Endothelial cell of umbilical vein (primary cell): Measurements from ENCODE around the gene CRY2. TPM values are rescaled to one million over a fixed set of nuclear protein-coding genes. Genes with fewer than 3 reads are reported as not detected.

Source experiments
- BruUV-seq: library from RNA; stranded (reverse); fragments of 400-500 nt; replicated peaks from 2 replicates; lab custom pipeline; 2021; lab: Mats Ljungman, UMichigan
- CTCF ChIA-PET: fragments of 300-600, 350-600 bp; sonication (Branson Sonifier 250); formaldehyde crosslinking; loops from one replicate; lab custom pipeline; 2021; ENCODE audit warnings: antibody characterized with exemption, inconsistent platforms; lab: Charles Lee
- POLR2A ChIA-PET: fragments of 300-600, 350-600 bp; sonication (Branson Sonifier 250); formaldehyde crosslinking; loops from one replicate; lab custom pipeline; 2021; ENCODE audit warnings: antibody characterized with exemption, inconsistent platforms; lab: Charles Lee
- DNase-seq: peaks from one replicate; pipeline ENCODE4 v3.0.0-alpha.2; 2011; ENCODE audit warnings: low read depth, low spot score
- FAIRE-seq: peaks from 2 replicates; lab custom pipeline; 2011; peaks lifted over from hg19 to GRCh38; lab: Jason Lieb, UNC
- H2AFZ ChIP-seq: 2 replicates; pipeline ENCODE4 v1.6.0; 2012; ENCODE audit warnings: low read depth, low read length, control low read depth, inconsistent platforms
- H3K27ac ChIP-seq: 2 replicates; pipeline ENCODE4 v1.5.1; 2011; ENCODE audit warnings: low read depth, mild to moderate bottlenecking, control low read depth, low read length, moderate library complexity; ENCODE audit not compliant: insufficient read depth
- H3K27me3 ChIP-seq, 2 experiments: 2 replicates each; pipeline versions ENCODE4 v1.6.0 to v1.6.1; 2011; ENCODE audit warnings: low read length in 2 of 2, mixed read lengths in 1 of 2; ENCODE audit not compliant: control insufficient read depth in 2 of 2, insufficient read depth in 2 of 2
- H3K36me3 ChIP-seq, 2 experiments: 2 replicates in 1 of 2; 3 replicates in 1 of 2; pipeline ENCODE4 v1.5.1; 2011; ENCODE audit warnings: low read length in 2 of 2, mild to moderate bottlenecking in 1 of 2, moderate library complexity in 1 of 2; ENCODE audit not compliant: control insufficient read depth in 2 of 2, insufficient read depth in 2 of 2; ENCODE audit errors: extremely low read depth in 1 of 2
- H3K4me1 ChIP-seq: 3 replicates; pipeline ENCODE4 v1.5.1; 2011; ENCODE audit warnings: mild to moderate bottlenecking, low read length; ENCODE audit not compliant: control insufficient read depth, insufficient read depth; ENCODE audit errors: extremely low read depth
- H3K4me2 ChIP-seq: 2 replicates; pipeline ENCODE4 v1.6.1; 2011; ENCODE audit warnings: low read length, control low read depth, mixed read lengths; ENCODE audit not compliant: insufficient read depth
- H3K4me3 ChIP-seq, 3 experiments: fragments of 200-600 bp in 1 of 3; sonication (generic), shearing (Covaris generic) in 1 of 3; replicated peaks in 1 of 3; 2 replicates each; pipeline ENCODE4 v1.5.1; 2011 to 2016; ENCODE audit warnings: control low read depth in 3 of 3, low read length in 3 of 3, mild to moderate bottlenecking in 2 of 3, inconsistent platforms in 1 of 3, low read depth in 1 of 3, moderate library complexity in 1 of 3; ENCODE audit not compliant: insufficient read depth in 1 of 3
- H3K79me2 ChIP-seq: 2 replicates; pipeline ENCODE4 v1.6.0; 2012; ENCODE audit warnings: low read length, inconsistent platforms; ENCODE audit not compliant: control insufficient read depth, insufficient read depth
- H3K9ac ChIP-seq: replicated peaks from 2 replicates; pipeline ENCODE3; 2011; ENCODE audit warnings: low read length, control low read depth; ENCODE audit not compliant: insufficient read depth; ENCODE audit errors: extremely low read depth
- H3K9me1 ChIP-seq: replicated peaks from 3 replicates; pipeline ENCODE4 v1.6.0; 2011; ENCODE audit warnings: mild to moderate bottlenecking, low read length; ENCODE audit not compliant: control insufficient read depth, insufficient read depth; ENCODE audit errors: extremely low read depth
- H3K9me3 ChIP-seq: replicated peaks from 2 replicates; pipeline ENCODE4 v1.5.1; 2012; ENCODE audit warnings: low read length, inconsistent platforms; ENCODE audit not compliant: control insufficient read depth, insufficient read depth
- H4K20me1 ChIP-seq: replicated peaks from 2 replicates; pipeline ENCODE3; 2011; ENCODE audit warnings: mild to moderate bottlenecking, low read length; ENCODE audit not compliant: control insufficient read depth, insufficient read depth; ENCODE audit errors: extremely low read depth
- EZH2 ChIP-seq: IDR thresholded peaks from 2 replicates; pipeline ENCODE4 v1.6.1; 2012; ENCODE audit warnings: borderline replicate concordance, low read depth, mild to moderate bottlenecking, moderate library complexity, low read length, inconsistent platforms; ENCODE audit not compliant: severe bottlenecking
- GATA2 ChIP-seq: IDR thresholded peaks from 2 replicates; pipeline ENCODE4 v1.7.0; 2011; ENCODE audit warnings: low read depth, mild to moderate bottlenecking, moderate library complexity, mixed read lengths, low read length; ENCODE audit not compliant: insufficient read length, insufficient read depth
- JUN ChIP-seq: IDR thresholded peaks from 2 replicates; pipeline ENCODE4 v1.6.1; 2011; ENCODE audit warnings: borderline replicate concordance, low read depth; ENCODE audit not compliant: insufficient read length, insufficient read depth
- MAX ChIP-seq: IDR thresholded peaks from 2 replicates; pipeline ENCODE4 v1.6.1; 2011; ENCODE audit not compliant: insufficient read depth, insufficient read length
- MYC ChIP-seq: IDR thresholded peaks from one replicate; pipeline ENCODE4 v1.6.1; 2011; ENCODE audit warnings: mild to moderate bottlenecking, low read depth, low read length
- POLR2A ChIP-seq: IDR thresholded peaks from 2 replicates; pipeline ENCODE4 v1.6.1; 2012; ENCODE audit warnings: low read depth, mild to moderate bottlenecking, control low read depth, low read length
- dilution Hi-C: fragments of 300-500 bp; cut with MboI; formaldehyde crosslinking; loops from one replicate; pipeline ENCODE4 v1.15.0; 2019; ENCODE audit warnings: low sequenced_read_pairs; ENCODE audit not compliant: extremely low pct_ligation_motif_present
- intact Hi-C: fragments of 100-400 bp; cut with micrococcal nuclease; formaldehyde crosslinking; loops from one replicate; pipeline ENCODE4 v1.10.0; 2022
- polyA plus RNA-seq, 4 experiments: library from polyadenylated mRNA; depleted of rRNA in 3 of 4; stranded (reverse) in 3 of 4; unstranded in 1 of 4; fragments of >200 nt; gene quantifications; 2 replicates each; pipeline versions ENCODE4 v1.2.1 to v1.2.3, GENCODE V29; 2011 to 2012; ENCODE audit warnings: missing spikeins in 1 of 4
- total RNA-seq: library from RNA; stranded (reverse); gene quantifications from 2 replicates; pipeline ENCODE4 v1.2.3, GENCODE V29; 2021
- TF ChIP-seq, protein P1 (sequence below), 2 donors: IDR thresholded peaks; 1 replicate in 1 of 2; 2 replicates in 1 of 2; pipeline ENCODE4 v1.5.1; 2011; ENCODE audit warnings: low read length in 2 of 2, mild to moderate bottlenecking in 2 of 2, moderate library complexity in 2 of 2, control low read depth in 1 of 2, inconsistent platforms in 1 of 2, low read depth in 1 of 2; ENCODE audit not compliant: insufficient read depth in 1 of 2; ENCODE audit errors: extremely low read depth in 1 of 2

The CRY2 gene
- total and polyA plus RNA-seq, 2 donors (not counting 3 experiments of a cell fraction or from before 2014, with no cell fraction given): 7.7 to 11.7 TPM

DNA sequence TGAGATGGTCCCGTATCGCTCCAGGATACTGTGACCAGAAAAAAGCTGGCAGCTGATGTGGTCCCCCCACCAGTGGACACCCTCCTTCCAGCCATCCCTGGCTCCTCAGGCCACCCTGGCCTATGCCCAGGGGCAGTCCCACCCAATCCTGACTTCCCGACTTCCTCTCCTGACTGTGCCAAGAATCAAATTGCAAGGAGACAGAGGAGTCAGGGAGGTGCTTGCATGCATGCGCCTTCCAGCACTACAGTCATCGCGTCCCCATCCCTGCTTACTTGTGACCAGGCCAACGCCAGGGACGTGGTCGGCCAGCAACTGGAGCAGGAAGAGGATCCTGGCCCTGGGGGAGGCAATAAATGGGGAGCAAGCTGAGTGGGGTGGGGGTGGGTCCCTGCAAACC is 63.3 kb downstream of the CRY2 start:
- DNase-seq: no peak

DNA sequence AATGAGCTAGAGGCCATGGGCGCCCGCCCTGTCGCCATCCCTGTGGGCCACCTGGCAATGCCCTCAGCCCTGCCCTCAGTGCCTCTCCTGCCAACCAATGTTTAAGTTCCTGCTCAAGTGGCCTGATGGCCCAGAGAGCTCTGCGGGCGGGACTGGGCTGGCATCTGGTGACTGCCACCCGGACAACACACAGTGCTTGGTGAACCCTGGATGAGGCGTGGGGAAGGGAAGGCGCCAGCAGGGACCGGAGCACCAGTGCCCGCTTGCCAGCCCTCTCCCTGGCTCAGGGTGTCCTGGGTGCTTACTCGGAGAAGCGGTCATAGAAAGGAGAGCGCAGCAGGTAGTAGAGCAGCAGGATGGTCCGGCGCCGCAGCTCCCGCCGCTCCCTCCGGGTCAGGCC is 66.2 kb downstream of the CRY2 start:
- intact Hi-C loops (no loop called here), dilution Hi-C loops (no loop called here)
- Histone ChIP-seq H3K4me3 (no peak overlapping the region), H3K27ac (no peak overlapping the region), H3K4me2 (no peak overlapping the region), H3K27me3 (no peaks in the 10 kb centered on the region), H4K20me1 (no peaks in the 10 kb centered on the region), H3K9me1 (no peaks in the 10 kb centered on the region), H3K9ac (no peak overlapping the region), H3K36me3 (peaks cover 0 to 48% of the 10 kb centered on the region in 2 experiments), H3K79me2 (peaks cover 10% of the 10 kb centered on the region), H2AFZ (no peak overlapping the region), H3K9me3 (no peaks in the 10 kb centered on the region), H3K4me1 (peaks cover 10% of the 10 kb centered on the region)
- BruUV-seq: no TSS peak
- ChIA-PET POLR2A (no interaction called here), CTCF (no interaction called here)
- DNase-seq: no peak
- FAIRE-seq: no peak
- TF ChIP-seq MAX: no peak
- TF ChIP-seq, protein P1, sequence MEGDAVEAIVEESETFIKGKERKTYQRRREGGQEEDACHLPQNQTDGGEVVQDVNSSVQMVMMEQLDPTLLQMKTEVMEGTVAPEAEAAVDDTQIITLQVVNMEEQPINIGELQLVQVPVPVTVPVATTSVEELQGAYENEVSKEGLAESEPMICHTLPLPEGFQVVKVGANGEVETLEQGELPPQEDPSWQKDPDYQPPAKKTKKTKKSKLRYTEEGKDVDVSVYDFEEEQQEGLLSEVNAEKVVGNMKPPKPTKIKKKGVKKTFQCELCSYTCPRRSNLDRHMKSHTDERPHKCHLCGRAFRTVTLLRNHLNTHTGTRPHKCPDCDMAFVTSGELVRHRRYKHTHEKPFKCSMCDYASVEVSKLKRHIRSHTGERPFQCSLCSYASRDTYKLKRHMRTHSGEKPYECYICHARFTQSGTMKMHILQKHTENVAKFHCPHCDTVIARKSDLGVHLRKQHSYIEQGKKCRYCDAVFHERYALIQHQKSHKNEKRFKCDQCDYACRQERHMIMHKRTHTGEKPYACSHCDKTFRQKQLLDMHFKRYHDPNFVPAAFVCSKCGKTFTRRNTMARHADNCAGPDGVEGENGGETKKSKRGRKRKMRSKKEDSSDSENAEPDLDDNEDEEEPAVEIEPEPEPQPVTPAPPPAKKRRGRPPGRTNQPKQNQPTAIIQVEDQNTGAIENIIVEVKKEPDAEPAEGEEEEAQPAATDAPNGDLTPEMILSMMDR (IDR thresholded peaks at IDR 0.05; ENCODE audit: extremely low read depth in 1 of 2, insufficient read depth in 1 of 2, low read depth in 1 of 2, low read length in 2 of 2): no peak

More for the DNA sequence above, 63.3 kb downstream of the CRY2 start:
- BruUV-seq: no TSS peak
- Histone ChIP-seq H3K79me2 (no peaks in the 10 kb centered on the region), H3K4me1 (no peaks in the 10 kb centered on the region), H3K9me1 (no peaks in the 10 kb centered on the region), H3K9ac (no peak overlapping the region), H3K4me2 (no peak overlapping the region), H3K27me3 (no peaks in the 10 kb centered on the region), H2AFZ (no peak overlapping the region), H4K20me1 (no peaks in the 10 kb centered on the region), H3K9me3 (no peaks in the 10 kb centered on the region), H3K4me3 (no peak overlapping the region), H3K27ac (no peak overlapping the region), H3K36me3 (peaks cover 0 to 45% of the 10 kb centered on the region in 2 experiments)
- dilution Hi-C loops: no loop called here
- ChIA-PET CTCF (no interaction called here), POLR2A (no interaction called here)
- FAIRE-seq: no peak
- intact Hi-C loops: no loop called here
- no peak for TF ChIP-seq MYC
- no peak for TF ChIP-seq GATA2
- TF ChIP-seq JUN: no peak
- no peak for TF ChIP-seq EZH2
- TF ChIP-seq POLR2A: no peak
